ENCODE results near the gene ZNF521. TPM values are rescaled to one million over a fixed set of nuclear protein-coding genes. Genes with fewer than 3 reads are reported as not detected.

ZNF521 gene
- total RNA-seq, 4 donors from 2014 or later = 28.2 to 67.3 (median 53.1) TPM

GRCh38 chr18:25141886-25142285 is 210.1 kb downstream of the ZNF521 start:
- intact Hi-C loops (cut with DNase I) = no loop called here
- no peak overlapping the region for H3K27ac ChIP-seq
- H3K4me3 ChIP-seq (replicated peaks in 1 of 3) = no peak overlapping the region
- no peaks in the 10 kb centered on the region for H3K36me3 ChIP-seq
- no peaks in the 10 kb centered on the region for H3K27me3 ChIP-seq
- no peak for DNase-seq
- TF ChIP-seq CTCF (IDR thresholded peaks at IDR 0.05) (no peak), POLR2A (IDR thresholded peaks at IDR 0.05) (no peak)
- 70 to 79% methylated on average over 3 of the region's 3 CpGs for WGBS, 2 donors
- no peaks in the 10 kb centered on the region for H3K4me1 ChIP-seq
- H3K9me3 ChIP-seq = no peaks in the 10 kb centered on the region

- WGBS, 2 donors = 66 to 72% methylated on average over 3 of the region's 3 CpGs
- no peaks in the 10 kb centered on the region for H3K27me3 ChIP-seq
- no peaks in the 10 kb centered on the region for H3K9me3 ChIP-seq
- H3K36me3 ChIP-seq = no peaks in the 10 kb centered on the region
- intact Hi-C loops (cut with DNase I) = no loop called here
- no peaks in the 10 kb centered on the region for H3K4me1 ChIP-seq
- no peak overlapping the region for H3K4me3 ChIP-seq (replicated peaks in 1 of 3)
- no peak overlapping the region for H3K27ac ChIP-seq
- TF ChIP-seq CTCF (IDR thresholded peaks at IDR 0.05) = no peak
- TF ChIP-seq POLR2A (IDR thresholded peaks at IDR 0.05) = no peak
- DNase-seq = no peak
Observed at GRCh38 chr18:25141399-25141798, 210.6 kb downstream of the ZNF521 start.

GRCh38 chr18:25140962-25141308 is 211.0 kb downstream of the ZNF521 start:
- DNase-seq = no peak
- Histone ChIP-seq H3K4me3 (replicated peaks in 1 of 3) (no peak overlapping the region), H3K27me3 (no peaks in the 10 kb centered on the region), H3K27ac (no peak overlapping the region), H3K4me1 (no peaks in the 10 kb centered on the region), H3K9me3 (no peaks in the 10 kb centered on the region), H3K36me3 (no peaks in the 10 kb centered on the region)
- TF ChIP-seq CTCF (IDR thresholded peaks at IDR 0.05) (no peak), POLR2A (IDR thresholded peaks at IDR 0.05) (no peak)
- intact Hi-C loops (cut with DNase I) = no loop called here
- WGBS, 2 donors = 83 to 86% methylated on average over 4 of the region's 4 CpGs

- H3K4me1 ChIP-seq = no peaks in the 10 kb centered on the region
- H3K27ac ChIP-seq = no peak overlapping the region
- 69 to 81% methylated on average over 8 of the region's 8 CpGs for WGBS, 2 donors
- H3K27me3 ChIP-seq = no peaks in the 10 kb centered on the region
- intact Hi-C loops (cut with DNase I) = no loop called here
- TF ChIP-seq POLR2A (IDR thresholded peaks at IDR 0.05) = no peak
- no peak for TF ChIP-seq CTCF (IDR thresholded peaks at IDR 0.05)
- no peak overlapping the region for H3K4me3 ChIP-seq (replicated peaks in 1 of 3)
- H3K36me3 ChIP-seq = no peaks in the 10 kb centered on the region
- no peaks in the 10 kb centered on the region for H3K9me3 ChIP-seq
- DNase-seq = no peak
Observed at GRCh38 chr18:25140124-25140961, 211.6 kb downstream of the ZNF521 start.

GRCh38 chr18:25137197-25137472 is 214.8 kb downstream of the ZNF521 start:
- TF ChIP-seq POLR2A (IDR thresholded peaks at IDR 0.05) = no peak
- TF ChIP-seq CTCF (IDR thresholded peaks at IDR 0.05) = no peak
- H3K36me3 ChIP-seq = no peaks in the 10 kb centered on the region
- no peak overlapping the region for H3K4me3 ChIP-seq (replicated peaks in 1 of 3)
- intact Hi-C loops (cut with DNase I) = no loop called here
- no peaks in the 10 kb centered on the region for H3K9me3 ChIP-seq
- 60 to 62% methylated on average over 4 of the region's 4 CpGs for WGBS, 2 donors
- no peak overlapping the region for H3K27ac ChIP-seq
- no peak for DNase-seq
- peaks cover 0 to 2% of the 10 kb centered on the region in 2 donors for H3K4me1 ChIP-seq
- no peaks in the 10 kb centered on the region for H3K27me3 ChIP-seq

Data from thyroid gland (tissue), 4 donors.